ENCODE measurements around the gene DHRS7B.
A peak's percentile ranks its signal among the peaks of the same experiment; 100 is the strongest.
"Not testable (repeated sequence)": the region's sequence is repeated elsewhere in the genome, so short reads cannot be mapped to it uniquely, and the experiment has no call there.

Gene DHRS7B

GRCh38 chr17:21126645-21127508 is at the start of gene DHRS7B:
Gene DHRS7B, plus strand, starts transcription at chr17:21126964. Its CDS starts 8 bp downstream, at chr17:21126972.
- peak; percentile 99 for DNase-seq

- no peak for DNase-seq
Observed at GRCh38 chr17:21077281-21077680, 49.5 kb upstream of the DHRS7B start.

- no peak for DNase-seq
Observed at GRCh38 chr17:21078016-21078780, 48.6 kb upstream of the DHRS7B start.

- no peak for DNase-seq
Observed at GRCh38 chr17:21079196-21079595, 47.6 kb upstream of the DHRS7B start.

- DNase-seq, result no peak
Observed at GRCh38 chr17:21082001-21082436, 44.7 kb upstream of the DHRS7B start.

GRCh38 chr17:21085280-21085679 is 41.5 kb upstream of the DHRS7B start:
- DNase-seq, result not testable (repeated sequence)

GRCh38 chr17:21085707-21086106 is 41.1 kb upstream of the DHRS7B start:
- DNase-seq, result no peak

- DNase-seq, result no peak
Observed at GRCh38 chr17:21089145-21089544, 37.6 kb upstream of the DHRS7B start.

GRCh38 chr17:21089933-21090901 is 36.5 kb upstream of the DHRS7B start:
- no peak for DNase-seq

GRCh38 chr17:21090902-21091618 is 35.7 kb upstream of the DHRS7B start:
- no peak for DNase-seq

GRCh38 chr17:21094298-21094704 is 32.5 kb upstream of the DHRS7B start:
- DNase-seq, result no peak

GRCh38 chr17:21095735-21096134 is 31.0 kb upstream of the DHRS7B start:
- no peak for DNase-seq

- DNase-seq, result no peak
Observed at GRCh38 chr17:21096874-21097273, 29.9 kb upstream of the DHRS7B start.

GRCh38 chr17:21098934-21099689 is 27.7 kb upstream of the DHRS7B start:
- DNase-seq, result peak; percentile 81

- DNase-seq, result no peak
Observed at GRCh38 chr17:21100636-21101035, 26.1 kb upstream of the DHRS7B start.

- DNase-seq, result no peak
Observed at GRCh38 chr17:21104608-21105007, 22.2 kb upstream of the DHRS7B start.

GRCh38 chr17:21105064-21105894 is 21.5 kb upstream of the DHRS7B start:
- DNase-seq, result no peak

GRCh38 chr17:21106316-21106715 is 20.4 kb upstream of the DHRS7B start:
- DNase-seq, result no peak

GRCh38 chr17:21107067-21107650 is 19.6 kb upstream of the DHRS7B start:
- DNase-seq, result not testable (repeated sequence)

- no peak for DNase-seq
Observed at GRCh38 chr17:21108651-21109050, 18.1 kb upstream of the DHRS7B start.
